H1 (cell line): ENCODE measurements around the gene LMNTD1. TPM values are rescaled to one million over a fixed set of nuclear protein-coding genes. Genes with fewer than 3 reads are reported as not detected.

Experiments used
- POU5F1 ChIP-seq: IDR thresholded peaks from 2 replicates; pipeline ENCODE4 v1.6.1; 2011; ENCODE audit warnings: low read depth, mild to moderate bottlenecking, low read length, moderate library complexity
- SIN3A ChIP-seq, 2 experiments: IDR thresholded peaks in 1 of 2; conservative IDR thresholded peaks in 1 of 2; 2 replicates each; pipeline ENCODE4 v1.6.1; 2011 to 2012; ENCODE audit warnings: low read length in 2 of 2, improper control_type of control experiment in 1 of 2, low read depth in 1 of 2, mild to moderate bottlenecking in 1 of 2
- polyA plus RNA-seq, 7 experiments: library from polyadenylated mRNA; depleted of rRNA in 3 of 7; stranded (reverse) in 5 of 7; unstranded in 2 of 7; fragments of >200 nt in 5 of 7; fragments of 200-250 nt in 2 of 7; gene quantifications; 1 replicate in 5 of 7; 2 replicates in 1 of 7; 4 replicates in 1 of 7; pipeline versions ENCODE4 v1.2.1 to v1.2.3, GENCODE V29; 2011 to 2013; ENCODE audit warnings: missing spikeins in 2 of 7, mixed read lengths in 2 of 7
- total RNA-seq: library from RNA; stranded (reverse); fragmentation: NEBNext Ultra II Directional; extraction: Animal tissue kit (Norgen Biotek cat#: 25700); gene quantifications from 2 replicates; pipeline ENCODE4 v1.2.1, GENCODE V29; 2021

The LMNTD1 gene
- total and polyA plus RNA-seq, 2 of the 8 experiments (the other 6 are each of a cell fraction or from before 2014, with no cell fraction given): not detected

DNA sequence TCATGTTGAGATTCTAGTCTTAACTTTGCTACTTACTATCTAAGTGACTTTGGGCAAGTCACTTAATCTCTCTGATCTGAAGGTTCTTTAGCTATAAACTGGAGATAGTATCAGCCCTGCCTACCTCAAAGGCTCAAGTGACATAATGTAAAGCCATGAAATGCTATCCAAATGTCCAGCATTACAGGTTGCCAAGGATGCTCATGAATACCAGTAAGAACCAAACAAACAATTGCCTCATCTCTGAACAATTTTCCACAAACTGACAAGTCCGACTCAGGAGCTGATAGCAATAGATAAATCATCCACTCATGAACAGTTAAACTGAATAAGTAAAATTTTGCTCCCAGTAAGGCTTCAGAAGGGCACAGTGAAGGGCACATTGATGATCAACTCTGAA, 51.5 kb downstream of the LMNTD1 start (continued):
- no peak for TF ChIP-seq POU5F1
- TF ChIP-seq SIN3A (conservative IDR thresholded peaks at IDR 0.05 in 1 of 2, IDR thresholded peaks at IDR 0.05 in 1 of 2; ENCODE audit: low read depth in 1 of 2, low read length in 2 of 2): no peak
